Fibroblast of skin of abdomen (primary cell): ENCODE measurements around the gene APOBR. TPM values are rescaled to one million over a fixed set of nuclear protein-coding genes. Genes with fewer than 3 reads are reported as not detected.
"Not testable (repeated sequence)": the region's sequence is repeated elsewhere in the genome, so short reads cannot be mapped to it uniquely, and the experiment has no call there.

Experiments
- DNase-seq: peaks from one replicate; pipeline ENCODE4 v3.0.0-alpha.2; 2013
- polyA plus RNA-seq, 2 experiments: library from polyadenylated mRNA; unstranded; fragments of 120-200 nt; gene quantifications; one replicate each; pipeline ENCODE4 v1.2.1, GENCODE V29; 2013; ENCODE audit not compliant: insufficient read length in 2 of 2

The APOBR gene
- polyA plus RNA-seq (2013, experiment 1 of 2; ENCODE audit: insufficient read length), result not detected
- polyA plus RNA-seq (2013, experiment 2 of 2; ENCODE audit: insufficient read length), result not detected

DNA sequence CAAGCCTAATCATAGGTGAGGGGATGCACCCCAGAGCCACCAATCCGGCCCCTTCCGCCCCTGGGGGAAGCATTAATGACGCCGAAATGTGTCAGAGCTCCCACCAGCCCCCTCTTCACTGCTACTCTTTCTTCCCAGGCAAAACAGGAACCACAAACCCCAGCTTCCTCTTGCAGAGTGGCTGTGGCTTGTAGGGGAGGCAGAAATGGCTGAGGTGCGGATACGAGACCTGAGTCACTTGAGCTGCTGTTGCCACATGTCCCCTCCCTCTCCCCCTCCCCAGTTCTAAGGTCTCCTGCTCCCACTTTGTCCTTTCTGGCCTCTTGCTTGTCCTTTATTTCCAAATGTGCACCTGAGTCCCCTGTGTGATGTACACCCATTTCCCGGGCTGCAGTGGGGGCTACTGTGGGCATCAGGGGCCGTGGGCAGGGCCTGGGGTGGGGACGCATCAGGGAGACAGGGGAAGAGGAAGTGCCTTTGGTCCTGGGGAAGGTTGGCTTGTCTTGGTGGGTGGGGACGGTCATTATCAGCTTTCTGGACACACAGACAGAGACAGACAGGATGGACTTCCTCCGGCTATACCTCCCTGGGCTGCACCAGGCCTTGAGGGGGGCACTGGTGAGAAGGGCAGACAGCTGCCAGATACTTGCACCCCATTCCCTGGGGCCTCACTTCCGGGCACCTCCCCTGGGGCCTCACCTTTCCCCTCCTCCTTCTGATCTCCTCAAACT lies at the start of gene APOBR:
TSS of gene APOBR (plus strand) at position 523 of the 731 bp plus-strand sequence. CDS start at position 562, 39 bp downstream.
- DNase-seq, result no peak

DNA sequence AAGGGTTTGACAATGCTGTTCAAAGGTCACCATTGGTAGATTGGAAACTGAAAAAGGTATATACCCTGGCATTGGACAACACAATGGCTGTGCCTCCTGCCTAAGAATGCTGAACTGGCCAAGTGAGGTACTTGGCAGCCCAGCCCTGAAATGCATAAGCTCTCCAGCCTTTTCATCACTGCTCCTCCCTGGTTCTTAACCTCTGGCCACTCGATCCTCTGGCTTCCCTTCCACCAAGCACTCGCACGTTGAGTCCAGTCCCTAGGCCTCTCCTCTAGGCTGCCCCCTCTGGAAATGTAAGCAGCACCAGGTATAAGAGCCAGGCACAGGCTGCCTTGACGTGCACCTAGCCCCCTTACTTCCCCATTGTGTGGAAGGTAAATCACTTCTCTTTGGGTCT lies 48.1 kb upstream of the APOBR start:
- DNase-seq, result not testable (repeated sequence)

GRCh38 chr16:28447081-28447480 lies 47.4 kb upstream of the APOBR start:
- DNase-seq, result not testable (repeated sequence)

DNA sequence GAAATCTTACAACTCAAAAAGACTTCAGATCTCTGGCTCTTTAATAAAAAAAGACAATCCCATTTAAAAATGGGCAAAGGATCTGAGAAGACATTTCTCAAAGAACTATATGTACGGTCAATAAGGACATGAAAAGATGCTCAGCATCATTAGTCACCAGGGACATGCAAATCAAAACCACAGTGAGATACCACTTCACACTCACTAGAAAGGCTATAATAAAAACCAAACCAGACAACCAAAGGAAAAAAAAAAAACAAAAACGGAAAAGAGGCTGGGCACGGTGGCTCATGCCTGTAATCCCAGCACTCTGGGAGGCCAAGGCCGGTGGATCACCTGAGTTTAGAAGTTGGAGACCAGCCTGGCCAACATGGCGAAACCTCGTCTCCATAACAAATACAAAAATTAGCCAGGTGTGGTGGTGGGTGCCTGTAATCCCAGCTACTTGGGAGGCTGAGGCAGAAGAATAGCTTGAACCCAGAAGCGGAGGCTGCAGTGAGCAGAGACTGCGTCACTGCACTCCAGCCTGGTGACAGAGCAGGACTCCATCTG lies 20.7 kb upstream of the APOBR start:
- no peak for DNase-seq

DNA sequence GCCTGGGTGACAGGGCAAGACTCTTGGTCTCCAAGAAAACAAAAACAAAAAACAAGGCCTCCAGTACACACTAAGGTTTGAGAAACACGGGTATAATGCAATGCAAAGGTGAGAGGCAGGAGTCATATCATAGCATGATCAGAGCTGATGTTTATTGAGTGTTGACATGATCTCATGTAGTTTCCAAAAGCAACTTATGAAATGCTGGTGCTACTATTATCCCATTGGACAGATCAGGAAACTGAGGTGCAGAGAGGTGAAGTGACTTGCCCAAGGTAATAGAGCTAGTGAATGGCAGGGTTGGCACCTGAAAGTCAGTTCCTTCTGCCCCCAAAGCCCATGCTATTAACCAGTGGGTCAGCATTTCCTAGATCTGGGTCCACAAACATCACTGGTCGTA lies 19.2 kb upstream of the APOBR start:
- DNase-seq, result no peak

DNA sequence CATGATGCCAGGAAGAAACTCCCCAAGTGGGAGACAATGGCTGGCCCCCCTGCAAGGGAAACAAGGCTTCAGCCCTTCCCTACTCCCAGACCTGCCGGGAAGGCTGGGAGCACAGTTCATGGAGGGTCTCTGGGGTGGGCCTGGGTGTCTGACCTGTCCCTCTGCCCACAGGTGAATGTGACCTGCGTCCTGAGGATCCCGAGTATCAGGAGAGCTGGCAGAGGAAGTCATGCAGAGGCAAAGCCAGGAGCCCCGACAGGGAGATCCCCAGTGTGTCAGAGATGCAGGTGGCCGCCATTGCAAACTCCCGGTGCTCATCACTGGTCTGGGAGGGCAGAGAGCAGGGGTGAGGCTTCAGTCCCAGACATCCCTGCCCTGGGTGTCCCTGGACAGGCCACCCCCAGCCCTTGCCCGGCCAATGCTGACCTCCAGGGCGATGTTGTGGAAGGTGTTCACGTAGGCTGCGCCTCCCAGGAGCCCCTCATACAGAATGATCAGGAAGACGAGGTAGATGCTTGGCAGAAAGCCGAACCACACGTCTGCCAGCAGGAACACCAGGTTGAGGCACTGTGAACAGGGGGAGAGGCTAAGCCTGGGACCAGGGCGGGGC lies 17.0 kb upstream of the APOBR start:
- DNase-seq, result no peak

DNA sequence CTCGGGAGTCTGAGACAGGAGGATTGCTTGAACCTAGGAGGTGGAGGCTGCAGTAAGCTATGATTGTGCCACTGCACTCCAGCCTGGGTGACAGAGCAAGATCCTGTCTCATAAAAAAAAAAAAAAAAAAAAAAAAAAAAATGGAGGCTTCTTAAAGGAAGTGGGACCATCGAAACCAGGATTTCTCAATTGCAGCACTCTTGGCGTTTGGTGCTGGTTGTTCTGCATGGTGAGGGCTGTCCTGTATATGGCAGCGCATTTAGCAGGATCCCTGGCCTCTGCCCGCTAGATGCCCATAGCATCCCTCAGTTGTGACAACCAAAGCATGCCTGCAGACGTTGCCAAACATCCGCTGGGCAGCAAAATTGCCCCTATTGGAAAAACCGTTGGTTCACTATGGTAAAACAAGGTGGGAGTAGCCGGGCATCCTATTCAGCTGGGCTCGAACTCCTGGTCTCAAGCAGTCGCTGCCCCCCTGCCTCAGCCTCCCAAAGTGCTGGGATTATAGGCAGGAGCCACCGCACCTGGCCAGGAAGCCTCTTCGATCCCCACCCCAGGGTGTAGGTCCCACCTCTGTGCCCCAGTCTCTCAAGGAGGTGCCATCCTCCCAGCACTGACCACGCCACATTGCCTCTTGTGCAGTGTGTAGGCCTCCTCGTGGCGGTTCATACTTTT lies 15.8 kb upstream of the APOBR start:
- DNase-seq, result no peak

- no peak for DNase-seq
Observed at GRCh38 chr16:28482026-28482425, 12.4 kb upstream of the APOBR start.

GRCh38 chr16:28483361-28483760 lies 11.1 kb upstream of the APOBR start:
- not testable (repeated sequence) for DNase-seq

DNA sequence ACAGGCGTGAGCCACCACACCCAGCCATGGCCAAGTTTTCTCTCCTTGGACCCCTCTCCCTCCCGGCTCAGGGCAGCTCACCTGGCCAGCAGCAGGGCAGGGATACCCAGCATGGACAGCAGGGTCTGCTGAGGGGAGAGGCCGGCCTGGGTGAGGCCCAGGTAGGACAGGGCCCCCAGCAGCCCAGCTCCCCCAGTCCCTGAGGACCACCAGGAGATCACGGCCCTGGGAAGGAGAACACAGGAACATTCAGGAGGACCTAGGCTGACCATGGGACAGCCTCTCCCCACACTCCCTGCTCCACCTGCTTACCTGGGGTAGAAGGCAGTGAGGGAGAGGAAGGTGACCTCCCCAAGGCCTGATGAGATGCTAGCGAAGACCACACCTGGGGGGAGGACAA lies 8.2 kb upstream of the APOBR start:
- no peak for DNase-seq

GRCh38 chr16:28491230-28491969 lies 3.0 kb upstream of the APOBR start:
- no peak for DNase-seq

GRCh38 chr16:28491970-28492474 lies 2.4 kb upstream of the APOBR start, which contains the start of gene CLN3:
Gene CLN3 (minus strand): TSS chr16:28492074. CDS start chr16:28491759, 315 bp downstream.
- peak; percentile 95 for DNase-seq

GRCh38 chr16:28492511-28492910 lies 1.9 kb upstream of the APOBR start:
- no peak for DNase-seq

- no peak for DNase-seq
Observed at GRCh38 chr16:28495098-28495793, 803 bp downstream of the APOBR start.

DNA sequence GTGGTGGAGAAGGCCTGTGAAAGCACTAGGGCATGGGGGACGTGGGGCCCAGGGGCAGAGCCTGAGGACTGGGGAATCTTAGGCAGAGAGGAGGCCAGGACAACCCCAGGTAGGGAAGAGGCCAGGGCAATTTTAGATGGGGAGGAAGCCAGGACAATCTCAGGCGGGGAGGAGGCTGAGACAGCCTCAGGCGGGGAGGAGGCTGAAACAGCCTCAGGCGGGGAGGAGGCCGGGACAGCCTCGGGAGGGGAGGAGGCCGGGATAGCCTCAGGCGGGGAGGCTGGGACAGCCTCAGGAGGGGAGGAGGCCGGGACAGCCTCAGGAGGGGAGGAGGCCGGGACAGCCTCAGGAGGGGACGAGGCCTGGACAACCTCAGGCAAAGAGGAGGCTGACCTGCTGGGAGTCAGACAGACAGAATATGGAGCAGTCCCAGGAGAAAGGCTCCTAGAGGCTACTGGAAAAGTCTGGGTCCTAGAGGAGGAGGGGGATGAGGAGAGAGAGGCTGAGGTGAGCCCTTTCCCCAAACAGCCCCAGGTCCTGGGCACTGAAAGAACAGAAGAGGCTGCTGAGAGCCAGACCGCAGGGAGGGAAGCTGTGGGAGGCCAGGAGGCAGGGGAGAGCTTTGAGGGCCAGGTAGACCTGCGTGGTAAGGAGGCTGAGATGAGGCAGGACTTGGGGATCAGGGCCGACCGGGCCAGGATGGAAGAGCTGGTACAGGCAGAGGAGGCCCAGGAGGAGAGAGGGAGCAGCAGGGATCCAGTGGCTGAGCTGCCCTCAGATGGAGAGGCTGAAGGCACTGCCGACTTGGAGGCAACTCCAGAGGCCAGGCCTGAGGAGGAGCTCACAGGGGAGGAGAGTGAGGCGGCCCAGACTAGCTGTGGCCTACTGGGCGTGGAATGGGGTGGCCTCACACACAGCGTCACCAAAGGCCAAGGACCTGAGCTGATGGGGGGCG lies 1.6 kb downstream of the APOBR start:
- DNase-seq, result no peak

DNA sequence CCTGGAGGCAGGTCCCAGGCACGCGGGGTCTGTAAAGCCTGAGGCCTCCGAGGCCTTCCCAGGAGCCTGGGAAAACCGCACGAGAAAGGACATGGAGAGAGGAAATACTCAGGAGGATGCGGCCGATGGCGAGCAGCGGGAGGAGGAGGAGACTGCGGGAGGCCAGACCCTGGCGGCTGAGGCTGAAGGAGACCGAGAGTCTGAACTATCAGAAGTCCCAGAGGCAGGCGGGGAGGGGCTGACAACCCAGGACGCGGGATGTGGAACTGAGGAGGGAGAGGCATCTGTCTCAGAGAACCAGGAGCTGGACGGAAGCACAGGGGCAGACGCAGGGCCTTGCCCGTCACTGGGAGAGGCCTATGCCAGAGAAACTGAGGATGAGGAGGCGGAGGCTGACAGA lies 2.4 kb downstream of the APOBR start:
- no peak for DNase-seq

- no peak for DNase-seq
Observed at GRCh38 chr16:28497386-28497785, 2.9 kb downstream of the APOBR start.

DNA sequence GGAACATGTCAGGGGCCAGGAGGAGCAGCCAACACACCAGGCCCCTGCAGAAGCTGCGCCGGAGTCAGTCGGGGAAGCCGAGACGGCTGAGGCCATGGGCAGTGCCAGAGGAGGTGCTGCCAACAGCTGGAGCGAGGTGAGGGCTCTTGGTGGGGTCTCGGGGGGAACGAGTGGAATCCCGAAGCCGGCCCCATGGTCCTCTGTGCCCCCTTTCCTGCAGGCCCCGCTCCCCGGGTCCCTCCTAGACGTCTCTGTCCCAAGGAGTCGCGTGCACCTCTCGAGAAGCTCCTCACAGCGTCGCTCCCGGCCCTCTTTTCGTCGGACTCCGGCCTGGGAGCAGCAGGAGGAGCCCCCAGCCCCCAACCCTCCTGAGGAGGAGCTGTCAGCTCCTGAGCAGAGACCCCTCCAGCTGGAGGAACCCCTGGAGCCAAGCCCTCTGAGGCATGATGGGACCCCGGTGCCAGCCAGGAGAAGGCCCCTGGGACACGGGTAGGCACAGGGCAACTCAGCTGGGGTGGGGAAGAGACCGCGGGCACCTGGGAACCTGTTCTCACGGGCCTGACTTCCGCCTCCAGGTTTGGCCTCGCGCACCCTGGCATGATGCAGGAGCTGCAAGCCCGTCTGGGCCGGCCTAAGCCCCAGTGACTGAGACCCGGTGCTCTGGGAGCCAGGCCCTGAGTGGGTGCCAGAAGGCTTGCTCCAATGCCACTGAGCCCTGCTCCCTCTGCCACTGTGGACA lies 3.6 kb downstream of the APOBR start:
- DNase-seq, result no peak

- DNase-seq, result no peak
Observed at GRCh38 chr16:28498666-28499381, 4.4 kb downstream of the APOBR start.
